NCI-H226 (cell line): ENCODE results near the gene NUCKS1.

Experiments used
- DNase-seq: peaks from one replicate; pipeline ENCODE4 v3.0.0-alpha.2; 2015

Gene NUCKS1

GRCh38 chr1:205693421-205693991 lies 56.5 kb downstream of the NUCKS1 start:
- no peak for DNase-seq

DNA sequence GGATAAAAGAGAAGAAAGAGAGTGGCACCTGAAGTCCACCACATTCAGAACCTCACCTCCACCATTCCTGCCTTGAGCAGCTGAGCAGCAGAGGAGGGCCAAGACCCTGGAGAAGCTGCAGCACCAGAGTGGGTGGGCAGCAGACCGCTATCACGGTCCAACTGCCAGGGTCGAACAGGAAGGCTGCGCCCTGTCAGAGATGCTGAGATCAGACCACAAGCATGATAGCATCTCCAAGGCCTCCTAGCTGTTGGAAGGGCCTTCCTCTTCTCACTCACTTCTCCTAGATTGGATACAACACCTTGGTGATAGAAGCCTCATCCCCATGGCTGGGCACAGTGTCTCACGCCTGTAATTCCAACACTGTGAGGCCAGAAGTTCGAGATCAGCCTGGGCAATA lies 57.6 kb downstream of the NUCKS1 start:
- no peak for DNase-seq

GRCh38 chr1:205690122-205690756 lies 59.7 kb downstream of the NUCKS1 start:
- DNase-seq: no peak

GRCh38 chr1:205689479-205689878 lies 60.5 kb downstream of the NUCKS1 start:
- DNase-seq: no peak

DNA sequence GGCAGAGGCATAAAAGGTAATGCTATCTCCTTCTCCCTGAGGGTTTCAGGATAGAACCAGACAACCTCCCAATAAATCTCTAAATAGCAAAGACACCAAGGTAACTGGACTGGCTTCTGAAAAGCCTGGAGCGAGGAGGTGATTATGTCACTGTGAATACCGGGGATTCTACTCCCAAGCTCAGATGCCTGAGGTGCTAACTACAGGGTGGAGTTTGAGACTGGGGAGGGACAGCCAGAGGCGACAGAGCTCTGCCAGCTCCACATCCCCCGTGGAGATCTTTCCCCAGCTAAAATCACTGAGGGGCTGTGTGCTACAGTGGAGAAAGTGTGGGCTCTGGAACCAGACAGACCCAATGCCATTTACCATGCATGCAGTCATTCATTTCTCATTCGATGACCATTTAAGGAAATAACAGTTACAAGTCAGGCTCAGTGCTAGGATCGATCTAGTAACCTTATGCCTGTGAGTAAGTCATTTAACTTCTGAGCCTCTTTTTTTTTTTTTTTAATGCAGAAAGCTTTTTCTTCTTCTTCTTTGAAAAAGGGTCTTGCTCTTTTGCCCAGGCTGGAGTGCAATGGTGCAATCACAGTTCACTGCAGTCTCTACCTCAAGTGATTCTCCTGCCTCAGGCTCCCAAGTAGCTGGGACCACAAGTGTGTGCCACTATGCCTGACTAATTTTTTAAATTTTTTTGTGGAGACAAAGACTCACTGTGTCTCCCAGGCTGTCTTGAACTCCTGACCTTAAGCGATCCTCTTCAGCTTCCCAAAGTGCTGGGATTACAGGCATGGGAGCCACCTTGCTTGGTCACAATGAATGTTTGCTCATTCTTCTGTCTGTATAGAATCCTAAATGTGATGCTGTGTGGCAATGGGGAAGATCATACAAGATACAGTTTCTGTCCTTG lies 61.6 kb downstream of the NUCKS1 start:
- DNase-seq: no peak

DNA sequence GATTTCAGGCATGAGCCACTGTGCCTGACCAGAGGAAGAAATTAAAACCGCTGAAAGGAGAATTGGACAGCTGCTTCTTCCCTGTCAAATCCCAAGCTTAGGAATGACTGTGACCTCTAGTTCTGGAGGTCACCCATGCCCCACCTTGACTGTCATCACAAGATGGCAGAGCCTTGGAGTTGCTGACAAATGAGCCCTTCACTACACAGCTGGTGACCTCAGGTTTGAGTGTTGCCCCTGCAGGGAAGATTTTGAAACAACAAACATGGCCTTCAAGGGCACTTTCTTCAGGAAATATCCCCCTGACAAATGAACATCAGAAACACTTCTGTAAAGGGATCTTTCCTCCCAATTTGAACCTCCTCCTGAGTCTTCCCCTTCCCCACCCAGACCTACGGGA lies 62.7 kb downstream of the NUCKS1 start:
- DNase-seq: no peak

DNA sequence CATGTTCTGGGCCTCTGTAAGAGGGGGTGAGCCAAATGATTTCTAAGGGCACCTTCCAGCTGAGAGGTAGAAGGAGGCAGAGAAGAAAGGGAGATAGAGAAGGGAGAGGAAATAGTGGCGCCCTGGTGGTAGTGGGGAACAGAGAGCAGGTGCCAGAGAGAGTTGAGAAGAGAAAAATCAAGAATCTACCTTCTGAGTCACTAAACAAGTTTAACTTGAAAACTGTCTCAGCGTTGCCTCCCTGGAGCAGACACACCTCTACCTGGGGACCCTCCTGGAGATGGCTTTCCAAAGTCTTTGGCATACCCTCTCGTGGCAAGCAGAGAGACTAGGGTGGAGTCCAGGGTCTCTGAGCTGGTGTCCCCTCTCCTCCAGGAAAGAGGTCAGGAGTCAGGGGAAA lies 68.6 kb downstream of the NUCKS1 start:
- no peak for DNase-seq

DNA sequence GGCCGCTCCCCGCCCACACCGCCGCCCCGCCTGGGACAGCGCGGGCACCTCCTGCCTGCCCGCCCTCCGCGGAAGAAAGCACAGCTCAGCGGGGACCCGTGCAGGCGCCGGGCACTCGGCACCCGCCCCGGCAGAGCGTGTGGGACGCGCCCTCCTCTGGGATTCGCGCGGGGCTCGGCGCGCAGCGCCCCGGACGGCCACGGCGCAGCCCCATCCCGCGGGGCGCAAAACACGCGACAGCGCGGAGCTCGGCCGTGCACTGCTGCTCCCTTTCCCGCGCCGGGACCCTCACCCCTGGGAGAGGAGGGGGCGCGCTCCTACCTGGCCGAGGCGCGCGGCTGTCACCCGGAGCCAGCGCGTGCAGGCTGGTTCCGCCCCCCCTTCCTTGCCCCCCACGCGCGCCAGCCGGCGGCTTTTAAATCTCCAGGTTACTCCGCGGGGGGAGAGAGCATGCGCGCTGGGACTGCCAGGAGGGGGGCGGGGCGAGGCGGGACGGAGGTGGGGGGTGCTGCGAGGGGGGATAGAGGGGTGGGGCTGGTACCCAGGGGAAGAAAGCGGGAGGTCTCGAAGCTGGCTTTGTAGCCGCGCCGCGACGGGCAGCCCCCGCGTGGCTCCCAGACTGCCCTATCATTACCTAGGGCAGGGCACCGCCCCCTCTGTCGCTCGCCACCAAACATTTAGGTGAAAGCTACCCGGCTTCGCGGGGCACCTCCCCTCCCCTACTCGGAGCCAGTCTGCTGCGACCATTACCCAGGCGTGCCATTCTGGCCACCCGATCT lies 69.7 kb downstream of the NUCKS1 start, which contains the start of gene SLC45A3:
Gene SLC45A3 (minus strand): TSS at position 437 of the 779 bp plus-strand sequence. CDS start 15,853 bp downstream, outside the sequence.
- DNase-seq: no peak

DNA sequence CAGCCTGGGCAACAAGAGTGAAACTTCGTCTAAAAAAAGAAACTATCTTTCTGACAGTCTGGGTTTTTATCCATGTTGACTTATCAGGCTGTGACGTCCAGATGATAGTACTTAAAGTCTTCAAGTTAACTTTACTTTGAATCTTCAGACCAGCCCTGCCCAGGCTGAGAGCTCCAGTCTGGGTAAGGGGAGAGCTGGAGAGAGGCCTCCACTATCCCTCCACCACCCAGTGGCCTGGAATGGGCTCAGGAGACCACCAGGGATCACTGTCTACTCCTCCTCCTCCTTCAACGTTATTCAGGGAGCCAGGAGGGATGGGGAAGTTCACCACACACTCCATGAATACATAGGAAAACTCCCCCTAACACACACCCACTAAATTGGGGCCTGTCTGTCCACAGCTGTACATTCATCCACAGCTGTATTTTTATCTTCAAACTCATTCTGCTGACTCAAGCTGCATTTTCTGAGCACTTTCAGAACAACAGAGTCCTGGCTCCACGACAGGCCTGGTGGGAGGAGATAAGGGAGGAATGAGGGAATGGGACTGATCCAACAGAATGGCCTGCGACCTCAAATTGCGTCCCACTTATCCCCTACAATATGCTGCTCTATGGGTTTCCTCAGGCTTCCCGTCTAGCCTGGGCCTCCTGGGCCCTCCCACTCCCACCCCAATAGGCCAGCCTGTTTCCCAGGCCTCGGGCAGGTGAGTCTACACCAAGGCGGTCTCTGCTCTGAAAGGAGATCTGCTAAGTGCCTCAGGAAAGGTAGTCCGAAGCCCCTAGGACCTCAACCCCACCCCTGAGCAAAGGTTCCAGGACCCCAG lies 71.5 kb downstream of the NUCKS1 start:
- peak; percentile 30 for DNase-seq

- no peak for DNase-seq
Measured at GRCh38 chr1:205677167-205677566, 72.8 kb downstream of the NUCKS1 start.

DNA sequence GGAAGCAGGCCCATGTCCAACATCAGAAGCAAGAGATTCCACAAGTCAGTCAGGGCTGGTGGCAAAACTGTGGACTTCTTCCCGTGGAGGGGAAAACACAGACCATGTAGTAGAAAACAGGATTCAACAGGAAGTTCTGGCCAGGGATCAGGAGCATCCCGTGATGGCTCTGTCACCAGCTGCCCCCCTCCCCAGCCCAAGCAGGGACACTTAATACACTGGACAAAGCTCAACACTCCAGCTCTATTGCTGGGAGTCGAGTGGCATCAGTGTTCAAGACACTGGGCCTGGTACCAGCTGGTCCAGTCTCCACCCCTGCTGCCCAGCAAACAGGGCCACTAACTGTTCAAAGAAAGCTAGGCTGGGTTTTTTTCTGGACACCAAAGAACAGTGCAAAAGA lies 73.4 kb downstream of the NUCKS1 start:
- no peak for DNase-seq

DNA sequence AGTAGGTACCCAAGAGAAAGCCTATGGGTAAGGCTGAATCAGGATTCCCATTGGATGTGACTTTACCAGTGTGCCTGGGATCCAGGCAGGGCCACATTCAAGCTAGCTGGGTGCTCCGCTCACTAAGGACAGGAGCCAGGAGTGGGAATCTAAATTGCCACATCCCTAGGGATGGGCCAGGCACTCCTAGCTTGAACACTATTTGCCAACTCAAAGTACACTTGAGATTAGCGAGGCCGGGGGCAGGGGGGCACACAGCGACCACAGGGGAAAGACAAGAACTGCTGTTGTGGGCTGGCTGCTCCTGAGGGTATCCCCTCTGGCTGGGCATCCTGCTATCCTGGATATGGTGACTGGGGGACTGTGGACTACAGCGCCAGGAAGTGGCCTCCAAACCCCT lies 74.0 kb downstream of the NUCKS1 start:
- no peak for DNase-seq

DNA sequence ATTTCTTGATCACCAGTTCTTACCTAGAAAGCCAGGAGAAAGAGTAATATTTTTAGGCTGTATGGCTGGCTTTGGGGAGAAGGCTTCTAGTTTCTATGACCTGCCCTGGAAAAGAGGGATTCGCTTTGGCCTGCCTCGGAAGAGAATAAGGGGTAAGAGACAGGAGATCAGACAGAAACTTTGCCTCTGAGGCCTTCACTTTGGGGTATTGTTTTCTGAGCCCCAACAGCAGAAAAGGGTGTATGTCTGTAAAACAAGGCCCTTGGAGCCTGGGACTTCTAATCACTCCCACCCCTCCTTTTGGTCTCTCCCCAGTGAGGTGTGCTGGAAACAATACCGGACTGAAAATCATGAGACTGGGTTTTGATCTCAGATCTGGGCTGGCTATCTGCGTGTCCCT lies 74.7 kb downstream of the NUCKS1 start:
- DNase-seq: no peak

- no peak for DNase-seq
Measured at GRCh38 chr1:205672970-205673369, 77.0 kb downstream of the NUCKS1 start.

- DNase-seq: no peak
Measured at GRCh38 chr1:205672395-205672889, 77.5 kb downstream of the NUCKS1 start.

GRCh38 chr1:205670611-205671430 lies 79.2 kb downstream of the NUCKS1 start:
- no peak for DNase-seq

GRCh38 chr1:205670150-205670446 lies 79.9 kb downstream of the NUCKS1 start:
- no peak for DNase-seq

DNA sequence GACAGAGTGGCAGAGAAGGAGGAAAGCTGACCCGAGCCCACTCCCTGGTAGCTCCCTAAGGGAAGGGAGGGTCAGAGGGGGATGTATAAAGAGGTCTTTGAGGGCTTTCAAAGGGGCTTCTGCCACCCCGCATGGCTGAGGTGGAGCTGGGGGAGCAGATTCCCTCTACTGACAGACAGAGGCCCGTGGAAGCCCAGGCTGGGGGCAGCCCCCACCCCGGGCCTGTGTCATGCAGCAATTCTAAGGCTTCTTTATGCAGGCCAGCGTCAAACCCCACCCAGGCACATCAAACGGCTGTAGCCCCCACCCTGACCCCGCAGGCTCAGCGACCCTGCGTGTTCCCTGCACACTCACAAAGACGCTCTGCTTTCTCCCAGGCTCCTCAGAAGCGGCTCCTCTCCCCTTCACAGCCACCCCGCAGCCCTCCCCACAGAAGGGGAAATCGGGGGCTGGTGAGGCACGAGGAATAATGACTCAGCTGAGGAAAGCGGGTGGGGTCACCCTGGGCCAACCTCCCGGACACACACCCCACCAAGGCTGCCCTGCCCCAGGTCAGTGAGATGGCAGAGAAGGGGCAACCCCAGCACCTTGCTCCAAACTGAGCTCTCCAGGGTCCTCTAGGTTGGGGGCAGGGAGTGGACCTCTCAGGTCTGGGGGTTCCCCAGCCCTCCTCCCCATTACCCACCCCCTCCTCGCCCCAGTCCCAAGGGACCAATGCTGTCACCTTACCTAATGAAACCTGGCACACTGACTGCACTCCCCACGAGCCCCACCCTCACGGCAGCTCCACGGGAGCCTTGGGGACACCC lies 80.4 kb downstream of the NUCKS1 start:
- DNase-seq: no peak

GRCh38 chr1:205668951-205669340 lies 81.0 kb downstream of the NUCKS1 start:
- DNase-seq: no peak

DNA sequence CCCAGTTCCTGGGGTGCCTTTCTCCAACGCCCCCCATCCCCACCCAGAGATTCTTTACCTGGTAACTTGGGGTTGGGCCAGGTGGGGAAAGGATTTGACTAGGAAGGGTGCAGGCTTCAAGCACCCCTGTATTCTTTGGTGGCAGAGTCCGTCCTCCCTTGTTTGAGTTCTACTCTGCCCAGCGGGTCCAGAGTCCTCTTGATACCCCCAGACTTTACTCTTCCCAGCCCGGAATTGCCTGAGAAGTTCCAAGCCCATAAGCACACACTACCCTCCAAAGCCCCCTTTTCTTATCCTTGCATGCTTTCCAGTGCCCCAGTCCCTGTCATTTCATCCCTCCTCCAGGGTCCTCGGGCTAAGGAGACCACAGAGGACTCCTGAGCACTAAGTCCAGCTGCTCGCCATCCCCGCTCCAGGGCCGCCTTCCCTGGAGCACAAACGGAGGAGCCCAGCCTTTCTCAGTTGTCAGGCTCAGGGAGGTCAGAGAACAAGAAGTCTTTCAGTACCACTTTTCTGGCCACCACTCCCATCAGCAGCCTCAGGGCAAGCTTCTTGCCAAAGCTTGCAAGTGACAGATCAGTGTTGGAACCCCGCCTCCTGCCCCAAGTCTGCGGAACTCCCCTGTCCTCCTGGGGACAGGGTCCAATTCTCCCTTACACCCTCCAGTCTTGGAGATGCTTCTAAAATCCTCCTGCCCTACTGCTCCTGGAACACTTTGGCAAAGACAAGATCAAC lies 81.9 kb downstream of the NUCKS1 start:
- no peak for DNase-seq
